ENCODE results near the gene AOPEP. TPM values are rescaled to one million over a fixed set of nuclear protein-coding genes. Genes with fewer than 3 reads are reported as not detected.

AOPEP gene
- total and polyA plus RNA-seq, 2 of the 13 experiments (the other 11 are each of a cell fraction or from before 2014, with no cell fraction given): 22.2 to 41.6 TPM

DNA sequence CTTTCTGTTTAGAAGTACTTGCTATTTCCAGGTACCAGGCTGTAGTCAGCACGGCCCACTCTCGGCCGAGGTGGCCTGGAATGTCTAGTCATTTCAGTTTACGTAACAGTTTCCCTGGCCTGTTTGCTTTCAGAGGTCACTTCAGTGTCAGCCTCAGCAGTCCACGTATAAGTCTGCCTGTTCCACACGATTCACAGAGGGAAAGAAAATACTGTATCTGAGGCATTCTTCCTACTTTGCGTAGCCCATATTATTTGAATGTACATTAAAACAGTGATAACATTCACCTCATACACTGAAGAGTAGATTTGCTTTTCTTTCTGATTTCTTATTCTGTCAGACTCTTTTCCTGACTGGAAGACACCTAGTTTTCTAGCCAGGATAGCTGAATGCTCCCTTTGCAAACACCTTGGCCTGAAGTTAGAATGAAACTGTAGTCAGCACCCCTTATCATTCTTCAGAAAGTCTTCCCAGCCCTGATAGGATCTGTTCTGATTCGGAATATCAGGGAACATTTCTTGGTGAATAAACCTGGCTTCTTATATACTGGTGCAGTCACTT lies 140.9 kb downstream of the AOPEP start (continued):
- no peak for TF ChIP-seq FOXC1 (CRISPR knock-in tag; IDR thresholded peaks at IDR 0.05; ENCODE audit: borderline replicate concordance)
- TF ChIP-seq ZMYM2 (CRISPR knock-in tag; IDR thresholded peaks at IDR 0.05): no peak
- TF ChIP-seq, protein P1, sequence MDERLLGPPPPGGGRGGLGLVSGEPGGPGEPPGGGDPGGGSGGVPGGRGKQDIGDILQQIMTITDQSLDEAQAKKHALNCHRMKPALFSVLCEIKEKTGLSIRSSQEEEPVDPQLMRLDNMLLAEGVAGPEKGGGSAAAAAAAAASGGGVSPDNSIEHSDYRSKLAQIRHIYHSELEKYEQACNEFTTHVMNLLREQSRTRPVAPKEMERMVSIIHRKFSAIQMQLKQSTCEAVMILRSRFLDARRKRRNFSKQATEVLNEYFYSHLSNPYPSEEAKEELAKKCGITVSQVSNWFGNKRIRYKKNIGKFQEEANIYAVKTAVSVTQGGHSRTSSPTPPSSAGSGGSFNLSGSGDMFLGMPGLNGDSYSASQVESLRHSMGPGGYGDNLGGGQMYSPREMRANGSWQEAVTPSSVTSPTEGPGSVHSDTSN (CRISPR knock-in tag; IDR thresholded peaks at IDR 0.05): no peak
- TF ChIP-seq ZNF354B (CRISPR knock-in tag; IDR thresholded peaks at IDR 0.05): no peak
- TF ChIP-seq, protein P2, sequence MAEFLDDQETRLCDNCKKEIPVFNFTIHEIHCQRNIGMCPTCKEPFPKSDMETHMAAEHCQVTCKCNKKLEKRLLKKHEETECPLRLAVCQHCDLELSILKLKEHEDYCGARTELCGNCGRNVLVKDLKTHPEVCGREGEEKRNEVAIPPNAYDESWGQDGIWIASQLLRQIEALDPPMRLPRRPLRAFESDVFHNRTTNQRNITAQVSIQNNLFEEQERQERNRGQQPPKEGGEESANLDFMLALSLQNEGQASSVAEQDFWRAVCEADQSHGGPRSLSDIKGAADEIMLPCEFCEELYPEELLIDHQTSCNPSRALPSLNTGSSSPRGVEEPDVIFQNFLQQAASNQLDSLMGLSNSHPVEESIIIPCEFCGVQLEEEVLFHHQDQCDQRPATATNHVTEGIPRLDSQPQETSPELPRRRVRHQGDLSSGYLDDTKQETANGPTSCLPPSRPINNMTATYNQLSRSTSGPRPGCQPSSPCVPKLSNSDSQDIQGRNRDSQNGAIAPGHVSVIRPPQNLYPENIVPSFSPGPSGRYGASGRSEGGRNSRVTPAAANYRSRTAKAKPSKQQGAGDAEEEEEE (CRISPR knock-in tag; IDR thresholded peaks at IDR 0.05; ENCODE audit: borderline replicate concordance): no peak
- TF ChIP-seq ZNF335 (CRISPR knock-in tag; IDR thresholded peaks at IDR 0.05): no peak
- peak; percentile 76 for TF ChIP-seq NR2C2 (CRISPR knock-in tag; IDR thresholded peaks at IDR 0.05; ENCODE audit: borderline replicate concordance)
- no peak; the same call in 1 of the 2 replicates for TF ChIP-seq HNF4G (IDR thresholded peaks at IDR 0.05; ENCODE audit: borderline replicate concordance, low read depth, low read length)
- TF ChIP-seq HNF4G (CRISPR knock-in tag; IDR thresholded peaks at IDR 0.05; ENCODE audit: borderline replicate concordance, low read depth): no peak
- TF ChIP-seq MYC (CRISPR knock-in tag; IDR thresholded peaks at IDR 0.05; ENCODE audit: borderline replicate concordance): no peak
- TF ChIP-seq ZSCAN25 (CRISPR knock-in tag; IDR thresholded peaks at IDR 0.05): no peak
- TF ChIP-seq NFATC3 (CRISPR knock-in tag; IDR thresholded peaks at IDR 0.05): 0 out of 2 replicates have a peak, but pooled peaks have one; percentile 54
- TF ChIP-seq MAF1 (CRISPR knock-in tag; IDR thresholded peaks at IDR 0.05; ENCODE audit: borderline replicate concordance): no peak
- TF ChIP-seq, protein P3, sequence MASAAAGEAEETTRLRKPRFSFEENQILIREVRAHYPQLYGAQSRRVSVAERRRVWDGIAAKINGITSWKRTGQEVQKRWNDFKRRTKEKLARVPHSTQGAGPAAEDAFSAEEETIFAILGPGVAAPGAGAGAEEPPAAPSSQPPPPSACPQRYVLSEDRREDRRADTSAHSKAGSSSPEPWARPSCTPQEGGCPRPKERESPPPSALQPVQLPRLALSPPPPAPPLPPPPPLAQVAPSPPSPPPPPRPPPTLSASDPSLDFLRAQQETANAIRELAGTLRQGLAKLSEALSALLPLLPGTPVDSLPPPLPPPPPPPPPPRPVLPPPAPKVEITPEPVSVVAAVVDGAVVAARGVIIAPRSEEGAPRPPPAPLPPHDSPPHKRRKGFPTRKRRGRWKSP (CRISPR knock-in tag; IDR thresholded peaks at IDR 0.05): no peak
- TF ChIP-seq, protein P4, sequence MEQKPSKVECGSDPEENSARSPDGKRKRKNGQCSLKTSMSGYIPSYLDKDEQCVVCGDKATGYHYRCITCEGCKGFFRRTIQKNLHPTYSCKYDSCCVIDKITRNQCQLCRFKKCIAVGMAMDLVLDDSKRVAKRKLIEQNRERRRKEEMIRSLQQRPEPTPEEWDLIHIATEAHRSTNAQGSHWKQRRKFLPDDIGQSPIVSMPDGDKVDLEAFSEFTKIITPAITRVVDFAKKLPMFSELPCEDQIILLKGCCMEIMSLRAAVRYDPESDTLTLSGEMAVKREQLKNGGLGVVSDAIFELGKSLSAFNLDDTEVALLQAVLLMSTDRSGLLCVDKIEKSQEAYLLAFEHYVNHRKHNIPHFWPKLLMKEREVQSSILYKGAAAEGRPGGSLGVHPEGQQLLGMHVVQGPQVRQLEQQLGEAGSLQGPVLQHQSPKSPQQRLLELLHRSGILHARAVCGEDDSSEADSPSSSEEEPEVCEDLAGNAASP (CRISPR knock-in tag; IDR thresholded peaks at IDR 0.05; ENCODE audit: borderline replicate concordance): peak; percentile 98
- TF ChIP-seq MIXL1 (CRISPR knock-in tag; IDR thresholded peaks at IDR 0.05): 0 out of 2 replicates have a peak, but pooled peaks have one; percentile 31
- no peak for TF ChIP-seq ZNF121 (CRISPR knock-in tag; IDR thresholded peaks at IDR 0.05)
- no peak for TF ChIP-seq SP1 (IDR thresholded peaks at IDR 0.05)
- TF ChIP-seq SP1 (CRISPR knock-in tag; IDR thresholded peaks at IDR 0.05): no peak
- peak; percentile 64 for TF ChIP-seq ASH2L (IDR thresholded peaks at IDR 0.05; ENCODE audit: insufficient read length, low read depth, low read length)
- TF ChIP-seq MAFG (CRISPR knock-in tag; IDR thresholded peaks at IDR 0.05): no peak
- TF ChIP-seq, protein P5, sequence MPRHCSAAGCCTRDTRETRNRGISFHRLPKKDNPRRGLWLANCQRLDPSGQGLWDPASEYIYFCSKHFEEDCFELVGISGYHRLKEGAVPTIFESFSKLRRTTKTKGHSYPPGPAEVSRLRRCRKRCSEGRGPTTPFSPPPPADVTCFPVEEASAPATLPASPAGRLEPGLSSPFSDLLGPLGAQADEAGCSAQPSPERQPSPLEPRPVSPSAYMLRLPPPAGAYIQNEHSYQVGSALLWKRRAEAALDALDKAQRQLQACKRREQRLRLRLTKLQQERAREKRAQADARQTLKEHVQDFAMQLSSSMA (CRISPR knock-in tag; IDR thresholded peaks at IDR 0.05): no peak
- TF ChIP-seq, protein P6, sequence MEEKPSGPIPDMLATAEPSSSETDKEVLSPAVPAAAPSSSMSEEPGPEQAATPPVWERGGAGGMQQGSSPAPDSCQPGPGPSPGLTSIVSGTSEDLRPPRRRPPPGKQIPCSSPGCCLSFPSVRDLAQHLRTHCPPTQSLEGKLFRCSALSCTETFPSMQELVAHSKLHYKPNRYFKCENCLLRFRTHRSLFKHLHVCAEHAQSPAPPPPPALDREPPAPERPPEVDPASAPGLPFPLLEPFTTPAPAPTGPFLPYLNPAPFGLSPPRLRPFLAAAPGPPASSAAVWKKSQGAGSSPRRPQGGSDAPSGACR (CRISPR knock-in tag; IDR thresholded peaks at IDR 0.05): peak; percentile 54; the same call in 1 of the 2 replicates
- peak; percentile 62 for TF ChIP-seq ISL2 (CRISPR knock-in tag; IDR thresholded peaks at IDR 0.05)
- TF ChIP-seq SETDB1 (CRISPR knock-in tag; IDR thresholded peaks at IDR 0.05; ENCODE audit: borderline replicate concordance): no peak
